A673 (cell line): ENCODE data around the gene PALD1. TPM values are rescaled to one million over a fixed set of nuclear protein-coding genes. Genes with fewer than 3 reads are reported as not detected.

ENCODE experiments used
- BruUV-seq: library from RNA; stranded (reverse); fragments of 400-500 nt; replicated peaks from 2 replicates; lab custom pipeline; 2021; lab: Mats Ljungman, UMichigan
- CTCF ChIA-PET: fragments of 300-600 bp; sonication (Branson Sonifier 250); formaldehyde crosslinking; loops from one replicate; lab custom pipeline; 2022; ENCODE audit warnings: antibody characterized with exemption; lab: Charles Lee
- POLR2A ChIA-PET: fragments of 300-600 bp; sonication (Branson Sonifier 250); formaldehyde crosslinking; loops from one replicate; lab custom pipeline; 2022; ENCODE audit warnings: antibody characterized with exemption; ENCODE audit not compliant: low non-redundant PET; lab: Charles Lee
- DNase-seq: peaks from one replicate; pipeline ENCODE4 v3.0.0-alpha.2; 2015; ENCODE audit warnings: low spot score
- H3K27ac ChIP-seq: fragments of 200-600 bp; sonication (generic); 2 replicates; pipeline ENCODE4 v1.5.1; 2016; ENCODE audit warnings: mixed run types, low read depth, mild to moderate bottlenecking, mixed read lengths, antibody characterized with exemption, low read length; ENCODE audit not compliant: poor library complexity, severe bottlenecking
- H3K27me3 ChIP-seq: fragments of 200-600 bp; sonication (generic); replicated peaks from 2 replicates; pipeline ENCODE4 v1.6.1; 2017; ENCODE audit warnings: mixed run types, low read depth, mild to moderate bottlenecking, mixed read lengths, antibody characterized with exemption, low read length; ENCODE audit not compliant: insufficient read depth, poor library complexity
- H3K36me3 ChIP-seq: fragments of 200-600 bp; sonication (generic); 2 replicates; pipeline ENCODE4 v1.6.1; 2016; ENCODE audit warnings: mixed run types, mild to moderate bottlenecking, mixed read lengths, antibody characterized with exemption, low read length; ENCODE audit not compliant: insufficient read depth, poor library complexity, severe bottlenecking
- H3K4me1 ChIP-seq: fragments of 200-600 bp; sonication (generic); 2 replicates; pipeline ENCODE4 v1.6.1; 2017; ENCODE audit warnings: mixed run types, mild to moderate bottlenecking, mixed read lengths, antibody characterized with exemption, low read length; ENCODE audit not compliant: insufficient read depth, poor library complexity, severe bottlenecking
- H3K4me3 ChIP-seq: fragments of 200-600 bp; sonication (generic); 2 replicates; pipeline ENCODE4 v1.5.1; 2016; ENCODE audit warnings: low read depth, mixed run types, mild to moderate bottlenecking, mixed read lengths, low read length; ENCODE audit not compliant: poor library complexity, severe bottlenecking
- H3K9me3 ChIP-seq: fragments of 200-600 bp; sonication (generic); 2 replicates; pipeline ENCODE4 v1.6.1; 2016; ENCODE audit warnings: mixed run types, low read depth, mild to moderate bottlenecking, mixed read lengths, antibody characterized with exemption, low read length; ENCODE audit not compliant: poor library complexity, severe bottlenecking
- CTCF ChIP-seq: fragments of 300-800, 200-600 bp; sonication (generic); conservative IDR thresholded peaks from 2 replicates; pipeline ENCODE4 v1.5.1; 2017; ENCODE audit warnings: low read depth, mild to moderate bottlenecking, antibody characterized with exemption, low read length, moderate library complexity, mixed read lengths
- EZH2 ChIP-seq: fragments of 200-600 bp; sonication (generic); IDR thresholded peaks from 2 replicates; pipeline ENCODE4 v1.6.1; 2017; ENCODE audit warnings: borderline replicate concordance, low read depth, mild to moderate bottlenecking, mixed read lengths, antibody characterized with exemption, low read length; ENCODE audit not compliant: poor library complexity, severe bottlenecking
- intact Hi-C: fragments of 100-400 bp; cut with micrococcal nuclease; formaldehyde crosslinking; loops from one replicate; pipeline ENCODE4 v1.10.0; 2022; ENCODE audit not compliant: unreplicated experiment
- total RNA-seq: library from RNA; stranded (reverse); gene quantifications from 2 replicates; pipeline ENCODE4 v1.2.3, GENCODE V29; 2021

The PALD1 gene
- total RNA-seq, 1 experiment from 2014 or later: 9.0 TPM

GRCh38 chr10:70601746-70602145 lies 123.2 kb downstream of the PALD1 start:
- Histone ChIP-seq H3K27ac (no peak overlapping the region), H3K4me3 (no peak overlapping the region), H3K36me3 (no peaks in the 10 kb centered on the region), H3K9me3 (no peaks in the 10 kb centered on the region), H3K27me3 (no peaks in the 10 kb centered on the region), H3K4me1 (no peaks in the 10 kb centered on the region)
- intact Hi-C loops: no loop called here
- ChIA-PET POLR2A (no interaction called here), CTCF (no interaction called here)
- BruUV-seq: no TSS peak
- TF ChIP-seq EZH2: no peak
- no peak for TF ChIP-seq CTCF
- no peak for DNase-seq

- TF ChIP-seq EZH2: no peak
- TF ChIP-seq CTCF: no peak
- DNase-seq: no peak
- ChIA-PET POLR2A (no interaction called here), CTCF (no interaction called here)
- no peaks in the 10 kb centered on the region for H3K36me3 ChIP-seq
- BruUV-seq: no TSS peak
- intact Hi-C loops: no loop called here
- H3K27ac ChIP-seq: no peak within 1 kb of the TSS
- H3K4me3 ChIP-seq: no peak within 1 kb of the TSS
- no peaks in the 10 kb centered on the region for H3K27me3 ChIP-seq
- H3K9me3 ChIP-seq: no peaks in the 10 kb centered on the region
- no peaks in the 10 kb centered on the region for H3K4me1 ChIP-seq
Measured at GRCh38 chr10:70602665-70603448, 124.3 kb downstream of the PALD1 start, which contains the start of gene PRF1. Gene PRF1, minus strand, starts transcription at chr10:70602741. Its CDS starts 1,839 bp downstream, at chr10:70600902.

- no TSS peak for BruUV-seq
- no peaks in the 10 kb centered on the region for H3K9me3 ChIP-seq
- POLR2A ChIA-PET: no interaction called here
- H3K27me3 ChIP-seq: no peaks in the 10 kb centered on the region
- no peaks in the 10 kb centered on the region for H3K36me3 ChIP-seq
- no peak for TF ChIP-seq EZH2
- TF ChIP-seq CTCF: no peak
- CTCF ChIA-PET: no interaction called here
- no peak overlapping the region for H3K27ac ChIP-seq
- no peak for DNase-seq
- intact Hi-C loops: no loop called here
- H3K4me1 ChIP-seq: no peaks in the 10 kb centered on the region
- H3K4me3 ChIP-seq: no peak overlapping the region
Measured at GRCh38 chr10:70603449-70603801, 124.9 kb downstream of the PALD1 start.
